NAMALWA (cell line): ENCODE results near the gene SEMA5B.

Experiments
- DNase-seq: peaks from one replicate; pipeline ENCODE4 v3.0.0-alpha.2; 2015; ENCODE audit warnings: low spot score

The SEMA5B gene

DNA sequence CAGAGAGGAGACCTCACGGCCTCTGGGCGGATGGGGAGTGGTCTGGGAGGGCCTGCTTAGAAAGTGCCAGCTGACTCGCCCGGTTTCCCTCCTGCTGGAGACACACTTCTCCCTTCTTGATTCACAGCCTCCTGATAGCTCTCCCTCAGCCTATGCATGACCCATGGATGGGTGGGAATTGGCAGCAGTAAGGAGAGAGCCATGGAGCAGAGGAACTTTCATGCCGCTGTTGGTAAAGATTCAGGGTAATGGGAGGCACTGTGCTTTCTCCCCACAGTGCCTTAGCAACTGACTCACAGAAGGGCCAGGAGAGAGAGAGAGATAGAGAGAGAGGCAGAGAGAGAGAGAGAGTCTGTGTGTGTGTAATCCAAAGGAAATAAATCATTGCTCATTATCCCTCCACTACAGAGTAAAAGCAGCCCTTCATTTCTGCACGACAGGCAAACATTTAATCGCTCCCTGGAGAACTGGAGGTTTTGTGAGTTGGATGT, 82.8 kb downstream of the SEMA5B start:
- DNase-seq = no peak

DNA sequence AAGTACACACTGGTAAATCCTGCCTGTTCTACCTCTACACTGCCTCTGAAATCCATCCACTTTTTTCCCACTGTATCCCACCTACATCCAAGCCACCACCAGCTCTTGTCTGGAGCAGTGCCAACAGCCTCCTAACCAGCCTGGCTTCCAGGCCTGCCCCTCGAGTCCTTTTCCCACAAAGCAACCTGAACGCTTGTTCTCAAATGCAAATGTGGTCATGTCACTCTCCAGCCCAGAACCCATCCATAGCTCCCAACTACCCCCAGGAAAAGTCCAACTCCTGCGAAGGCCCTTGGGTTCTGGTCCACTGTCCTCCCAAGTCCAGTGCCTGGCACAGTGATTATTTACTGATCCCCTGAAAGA, 83.8 kb downstream of the SEMA5B start:
- DNase-seq = no peak

DNA sequence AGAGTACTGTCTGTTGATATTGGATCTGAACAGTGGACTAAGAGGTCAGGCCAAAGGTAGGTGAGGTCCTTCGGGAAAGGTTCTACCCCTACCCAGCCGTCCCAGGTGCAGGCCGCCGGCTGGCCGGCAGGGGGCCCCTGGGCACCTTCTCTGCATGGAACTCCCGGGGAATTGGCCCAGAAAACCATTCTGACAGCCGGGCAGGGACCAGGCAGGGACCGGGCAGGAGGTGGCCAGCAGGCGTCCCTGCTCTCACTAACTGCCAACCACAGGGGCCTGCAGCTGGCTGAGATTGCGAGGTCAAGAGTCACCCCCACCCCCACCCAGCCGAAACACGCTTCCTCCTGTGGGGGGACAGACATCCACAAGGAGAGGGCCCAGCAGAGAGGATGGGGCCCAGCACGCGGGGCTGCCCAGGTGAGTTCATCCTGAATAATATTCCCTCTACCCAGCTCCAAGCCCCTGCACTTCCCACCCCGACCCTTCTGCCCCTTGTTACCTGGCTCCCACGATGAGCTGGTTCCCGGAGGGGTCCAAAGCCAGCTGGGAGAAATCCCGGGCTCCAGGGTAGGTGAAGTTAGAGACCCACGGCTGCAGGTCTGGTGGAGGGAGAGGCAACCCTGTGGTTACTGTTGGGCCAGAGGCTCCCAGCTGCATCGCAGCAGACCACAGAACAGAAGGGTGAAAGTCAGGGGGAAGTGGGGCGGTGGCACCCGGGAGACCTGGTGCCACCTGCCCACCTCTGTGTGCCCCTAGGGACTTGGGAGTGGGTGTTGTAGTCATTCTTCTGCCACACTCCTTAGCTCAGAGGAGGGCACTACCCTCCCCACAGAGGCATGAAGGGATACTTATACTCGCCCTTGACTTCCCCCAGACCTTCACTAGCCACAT, 84.4 kb downstream of the SEMA5B start:
- DNase-seq = peak; percentile 44

DNA sequence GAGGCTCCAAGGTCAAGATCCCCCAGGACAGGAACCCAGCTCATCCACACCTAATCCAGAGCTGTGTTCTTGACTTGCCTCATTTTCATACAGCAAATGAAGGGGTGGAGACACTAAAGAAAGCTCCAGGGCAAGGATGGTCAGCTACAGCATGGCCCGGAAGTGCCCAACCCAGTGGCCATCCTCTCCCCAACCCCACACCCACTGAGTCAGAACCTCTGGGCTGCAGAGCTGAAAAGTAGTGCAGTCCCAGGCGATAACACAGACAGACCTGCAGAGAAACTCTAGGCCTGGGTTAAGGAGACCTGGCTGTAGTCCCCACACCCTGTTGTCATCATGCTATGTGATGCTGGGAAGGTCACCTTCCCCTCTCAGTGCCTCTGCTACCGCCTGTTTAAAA, 85.3 kb downstream of the SEMA5B start:
- no peak for DNase-seq

DNA sequence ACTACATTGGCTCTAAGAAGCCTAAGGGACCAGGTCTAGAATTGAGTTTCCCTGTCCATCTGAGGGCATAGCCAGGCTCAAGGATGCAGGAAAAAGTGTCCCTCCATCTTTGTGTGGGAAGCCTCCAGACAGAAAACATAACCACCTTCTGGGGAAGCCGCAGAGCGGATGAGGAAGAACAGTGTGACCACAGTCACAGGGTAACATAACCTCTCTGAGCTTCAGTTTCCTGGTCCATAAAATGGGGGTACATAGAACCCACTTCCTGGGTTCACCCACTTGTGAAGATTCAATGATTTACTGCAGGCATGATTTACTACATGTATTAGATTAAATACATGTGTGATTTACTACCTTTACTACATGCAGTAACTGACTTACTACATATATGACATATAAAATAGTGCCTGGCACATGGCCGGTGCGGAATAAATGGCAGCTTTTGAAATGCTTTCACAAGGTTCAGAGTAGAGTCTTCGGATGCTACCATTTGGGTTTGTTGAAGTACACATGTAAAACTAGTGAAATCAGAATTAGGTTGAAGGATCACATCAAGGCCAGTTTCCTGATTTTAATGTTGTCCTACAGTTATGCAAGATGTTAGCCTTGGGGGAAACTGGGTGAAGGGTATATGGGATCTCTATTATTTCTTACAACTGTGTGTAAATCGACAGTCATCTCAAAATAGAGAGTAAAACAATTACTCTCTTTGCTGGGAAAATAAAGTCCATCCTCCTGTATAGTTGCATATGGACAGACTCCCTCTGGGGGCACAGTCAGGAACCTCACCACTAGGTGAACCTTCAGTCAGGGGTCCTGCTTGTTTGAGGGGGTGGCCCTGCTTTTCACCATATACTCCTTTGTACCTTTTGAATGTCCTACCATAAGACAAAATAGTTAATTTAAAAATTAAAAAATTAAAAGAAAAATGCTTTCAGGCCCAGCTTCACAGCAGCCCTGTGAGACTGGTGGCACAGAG, 86.0 kb downstream of the SEMA5B start:
- DNase-seq = peak; percentile 23

GRCh38 chr3:122940628-122941086, 86.9 kb downstream of the SEMA5B start:
- DNase-seq = no peak

GRCh38 chr3:122938783-122939425, 88.7 kb downstream of the SEMA5B start:
- DNase-seq = no peak

DNA sequence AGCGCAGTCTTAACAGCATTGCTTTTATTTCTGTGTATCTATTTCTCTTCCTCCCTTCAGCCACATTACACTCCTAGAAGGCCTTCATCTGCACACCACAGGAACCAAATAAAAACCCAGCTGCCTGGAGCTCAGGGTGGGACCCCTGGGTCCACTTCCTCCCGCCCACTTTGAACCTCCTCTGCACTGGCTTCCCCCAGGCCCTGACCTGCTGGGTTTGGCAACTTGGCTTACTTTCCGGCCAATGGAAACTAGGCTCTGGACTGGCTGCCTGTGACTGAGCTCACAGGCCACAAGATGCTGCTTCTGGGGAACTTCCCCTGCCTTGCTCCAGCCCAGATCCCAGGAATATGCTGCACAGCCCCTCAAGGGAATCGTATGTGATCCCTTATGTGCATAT, 89.8 kb downstream of the SEMA5B start:
- DNase-seq = no peak

GRCh38 chr3:122936986-122937385, 90.6 kb downstream of the SEMA5B start:
- no peak for DNase-seq

DNA sequence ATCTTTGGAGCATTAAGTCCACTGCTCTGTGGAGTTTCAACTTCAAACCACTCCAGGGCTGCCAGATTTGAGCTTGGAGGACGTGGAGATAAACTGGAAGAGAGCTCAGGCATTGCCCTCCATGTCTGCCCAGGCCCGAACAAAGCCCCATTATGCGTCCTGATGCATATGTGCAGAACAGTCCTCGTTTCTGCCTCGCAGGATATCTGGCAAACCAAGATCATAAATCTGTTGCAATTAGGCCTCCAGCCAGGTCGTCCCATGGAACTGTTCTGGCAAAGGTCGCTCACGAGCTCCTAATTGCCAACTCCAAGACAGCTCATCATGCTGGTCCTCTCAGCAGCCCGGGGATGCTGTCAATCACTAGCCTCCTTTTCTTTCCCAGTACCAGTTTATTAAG, 91.2 kb downstream of the SEMA5B start:
- no peak for DNase-seq

DNA sequence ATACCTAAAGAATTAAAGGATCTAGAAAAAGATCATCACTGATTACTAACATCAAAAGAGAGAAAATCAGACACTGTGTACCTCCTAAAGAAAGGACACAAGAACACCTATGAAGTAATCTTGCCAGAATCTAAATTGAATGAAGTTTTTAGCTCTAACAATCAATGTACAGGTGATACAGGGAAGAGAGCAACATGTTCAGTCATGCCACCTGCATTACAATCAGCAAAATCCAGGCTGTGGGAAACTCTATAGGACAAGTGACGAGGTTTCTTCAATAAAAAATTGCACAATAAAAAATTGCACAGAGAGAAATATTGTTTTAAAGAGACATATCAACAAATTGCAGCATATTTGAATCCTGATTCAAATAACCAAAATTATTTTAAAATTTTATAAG, 93.3 kb downstream of the SEMA5B start:
- DNase-seq = no peak

DNA sequence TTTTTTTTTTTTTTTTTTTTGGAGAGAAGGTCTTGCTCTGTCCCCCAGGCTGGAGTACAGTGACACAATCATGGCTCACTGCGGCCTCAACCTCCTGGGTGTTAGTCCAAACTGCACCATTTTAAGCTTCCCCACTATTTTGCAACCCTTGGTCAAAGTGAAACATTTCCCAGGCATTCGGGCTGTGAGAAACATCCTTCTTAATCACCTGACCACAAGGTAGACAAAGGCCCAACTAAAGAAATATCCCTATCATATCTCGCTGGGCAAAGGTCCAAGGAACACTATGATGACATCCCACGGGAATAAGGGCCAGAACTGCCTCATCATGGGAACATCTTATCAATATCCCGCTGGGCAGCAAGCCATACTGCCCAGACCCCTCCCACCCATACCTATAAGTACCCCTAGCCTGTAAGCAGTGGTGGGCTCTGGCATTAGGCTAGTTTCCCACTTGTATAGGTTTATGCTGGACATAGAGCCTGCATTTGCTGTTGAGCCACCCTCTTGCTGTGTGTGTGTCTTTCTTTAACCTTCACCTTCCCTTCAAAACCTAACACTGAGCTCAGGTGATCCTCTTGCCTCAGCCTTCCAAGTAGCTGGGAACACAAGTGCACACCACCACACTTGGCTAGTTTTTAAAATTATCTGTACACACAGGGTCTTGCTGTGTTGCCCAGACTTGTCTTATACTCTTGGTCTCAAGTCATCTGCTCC, 95.2 kb downstream of the SEMA5B start:
- DNase-seq = no peak

DNA sequence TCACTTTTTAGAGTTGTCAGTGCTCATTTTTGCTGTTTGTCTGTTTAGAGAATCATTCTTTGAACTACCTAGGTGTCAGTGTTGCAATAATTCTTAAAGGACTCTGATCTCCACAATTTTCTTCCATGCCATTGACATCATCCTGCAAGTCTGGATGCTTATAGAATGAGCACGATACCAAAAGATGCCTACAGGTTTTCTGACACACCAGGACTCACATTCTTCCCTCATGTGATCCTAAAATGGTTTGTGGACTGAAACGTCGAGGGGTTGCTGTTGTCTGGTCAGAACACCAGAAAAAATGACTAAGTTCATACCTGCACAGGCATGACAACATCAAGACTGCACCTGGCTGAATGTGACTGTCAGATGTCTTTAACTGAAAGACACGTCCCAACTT, 95.9 kb downstream of the SEMA5B start:
- no peak for DNase-seq

- DNase-seq = no peak
Measured at GRCh38 chr3:122930063-122930997, 97.2 kb downstream of the SEMA5B start.

GRCh38 chr3:122929188-122930062, 98.1 kb downstream of the SEMA5B start:
- no peak for DNase-seq

GRCh38 chr3:122928396-122929187, 99.0 kb downstream of the SEMA5B start:
- no peak for DNase-seq

DNA sequence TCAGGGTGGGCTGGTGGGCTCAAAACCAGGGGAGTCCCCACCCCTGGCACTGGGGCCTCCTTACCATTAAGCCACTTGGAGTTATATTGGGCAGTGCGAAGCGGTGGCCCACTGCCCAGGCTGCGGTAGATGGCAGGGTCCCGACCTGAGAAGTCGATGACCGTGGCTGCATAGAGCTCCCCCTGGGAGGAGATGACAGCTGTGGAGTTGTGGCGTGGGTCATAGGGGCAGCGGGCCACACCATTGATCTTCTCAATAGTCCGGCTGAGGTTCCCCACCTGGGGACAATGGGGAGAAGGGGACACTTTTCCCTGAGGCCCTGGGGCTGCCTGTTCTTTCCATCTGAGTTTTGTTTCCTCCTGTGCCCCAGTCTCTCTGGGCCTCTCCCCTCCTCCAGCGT, 99.8 kb downstream of the SEMA5B start:
- DNase-seq = no peak

DNA sequence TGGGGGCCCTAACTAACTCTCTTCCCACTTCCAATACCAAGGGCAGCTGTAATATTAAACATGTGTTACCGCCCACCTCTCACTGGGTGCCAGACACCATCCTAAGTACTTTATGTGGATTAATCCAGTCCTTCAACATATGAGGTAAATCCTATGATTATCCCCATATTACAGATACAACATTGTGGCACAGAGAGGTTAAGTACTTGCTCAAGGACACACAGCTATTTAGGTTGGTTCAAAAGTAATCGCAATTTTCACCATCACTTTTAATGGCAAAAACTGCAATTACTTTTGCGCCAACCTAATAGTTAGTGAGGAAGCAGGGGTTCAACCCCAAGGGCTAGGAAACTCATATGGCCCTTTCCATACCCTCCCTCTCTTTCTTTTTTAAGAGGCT, 100.8 kb downstream of the SEMA5B start:
- no peak for DNase-seq

GRCh38 chr3:122926322-122926721, 101.2 kb downstream of the SEMA5B start:
- DNase-seq = no peak
